ENCODE measurements around the gene URAD. TPM values are rescaled to one million over a fixed set of nuclear protein-coding genes. Genes with fewer than 3 reads are reported as not detected.
"Not testable (repeated sequence)": the region's sequence is repeated elsewhere in the genome, so short reads cannot be mapped to it uniquely, and the experiment has no call there.

URAD gene
- total RNA-seq, result not detected in 2 replicates

GRCh38 chr13:27988520-27988919 is at the start of gene URAD:
TSS of gene URAD (minus strand) at chr13:27988693. CDS start at chr13:27988637, 56 bp downstream.
- DNase-seq (ENCODE audit: low read depth), result no peak
- no peak within 1 kb of the TSS for H3K4me3 ChIP-seq (ENCODE audit: low read depth, low read length)
- no peak for TF ChIP-seq CTCF (IDR thresholded peaks at IDR 0.05; ENCODE audit: insufficient read depth, low read depth, low read length)

- TF ChIP-seq CTCF (IDR thresholded peaks at IDR 0.05; ENCODE audit: insufficient read depth, low read depth, low read length), result no peak
- no peak overlapping the region for H3K4me3 ChIP-seq (ENCODE audit: low read depth, low read length)
- no peak for DNase-seq (ENCODE audit: low read depth)
These were observed 48.9 kb upstream of the URAD start for GRCh38 chr13:28037399-28037798.

GRCh38 chr13:28035146-28035782 is 46.8 kb upstream of the URAD start:
- no peak for DNase-seq (ENCODE audit: low read depth)
- no peak overlapping the region for H3K4me3 ChIP-seq (ENCODE audit: low read depth, low read length)
- no peak for TF ChIP-seq CTCF (IDR thresholded peaks at IDR 0.05; ENCODE audit: insufficient read depth, low read depth, low read length)

- no peak overlapping the region for H3K4me3 ChIP-seq (ENCODE audit: low read depth, low read length)
- no peak for DNase-seq (ENCODE audit: low read depth)
- TF ChIP-seq CTCF (IDR thresholded peaks at IDR 0.05; ENCODE audit: insufficient read depth, low read depth, low read length), result no peak
These were observed 45.6 kb upstream of the URAD start for GRCh38 chr13:28033894-28034655.

- DNase-seq (ENCODE audit: low read depth); H3K4me3 ChIP-seq (ENCODE audit: low read depth, low read length): not testable (repeated sequence)
These were observed 43.9 kb upstream of the URAD start for GRCh38 chr13:28032438-28032837.

GRCh38 chr13:28031896-28032288 is 43.4 kb upstream of the URAD start:
- DNase-seq (ENCODE audit: low read depth), result no peak
- H3K4me3 ChIP-seq (ENCODE audit: low read depth, low read length), result no peak overlapping the region
- no peak for TF ChIP-seq CTCF (IDR thresholded peaks at IDR 0.05; ENCODE audit: insufficient read depth, low read depth, low read length)

- no peak for TF ChIP-seq CTCF (IDR thresholded peaks at IDR 0.05; ENCODE audit: insufficient read depth, low read depth, low read length)
- no peak overlapping the region for H3K4me3 ChIP-seq (ENCODE audit: low read depth, low read length)
- no peak for DNase-seq (ENCODE audit: low read depth)
These were observed 42.9 kb upstream of the URAD start for GRCh38 chr13:28031220-28031895.
